Uterus (tissue), 4 donors: ENCODE results near the gene PCYOX1L. TPM values are rescaled to one million over a fixed set of nuclear protein-coding genes. Genes with fewer than 3 reads are reported as not detected.

Experiments
- DNase-seq, 2 donors: peaks; one replicate each; pipeline ENCODE4 v3.0.0-alpha.2; 2019 to 2020
- H3K27ac ChIP-seq, 2 donors: fragments of 200-600 bp; sonication (generic); 1 replicate in 1 of 2; 2 replicates in 1 of 2; pipeline ENCODE4 v1.5.1; 2016 to 2018
- H3K27me3 ChIP-seq, 2 donors: fragments of 200-600 bp; sonication (generic); one replicate each; pipeline ENCODE4 v1.5.1; 2018 to 2019; ENCODE audit warnings: control low read depth in 1 of 2
- H3K36me3 ChIP-seq, 2 donors: fragments of 200-600 bp; sonication (generic); one replicate each; pipeline ENCODE4 v1.5.1; 2019; ENCODE audit warnings: control low read depth in 1 of 2
- H3K4me1 ChIP-seq, 2 donors: fragments of 200-600 bp; sonication (generic); one replicate each; pipeline ENCODE4 v1.5.1; 2018 to 2019; ENCODE audit warnings: control low read depth in 1 of 2
- H3K4me3 ChIP-seq, 2 donors: fragments of 200-600 bp; sonication (generic); 1 replicate in 1 of 2; 2 replicates in 1 of 2; pipeline ENCODE4 v1.5.1; 2018 to 2019; ENCODE audit warnings: mild to moderate bottlenecking in 1 of 2
- H3K9me3 ChIP-seq, 2 donors: fragments of 200-600 bp; sonication (generic); one replicate each; pipeline ENCODE4 v1.5.1; 2019; ENCODE audit warnings: control low read depth in 1 of 2
- POLR2A ChIP-seq, 2 donors: fragments of 450-650 bp; IDR thresholded peaks; one replicate each; pipeline ENCODE4 v1.6.1; 2016; ENCODE audit warnings: antibody characterized with exemption in 2 of 2, mild to moderate bottlenecking in 1 of 2, moderate library complexity in 1 of 2
- intact Hi-C: fragments of 100-400 bp; cut with DNase I; formaldehyde crosslinking; loops from one replicate; pipeline ENCODE4 v1.15.1; 2023; ENCODE audit warnings: low total_unique reads
- total RNA-seq, 4 donors: library from RNA; depleted of rRNA in 3 of 4; stranded (reverse); fragments of >200 nt in 3 of 4; gene quantifications; one replicate each; pipeline versions ENCODE4 v1.1.0 to v1.2.4, GENCODE V29; 2014 to 2023
- TF ChIP-seq, protein P1 (sequence below), 4 experiments: fragments of 200-600 bp in 2 of 4; fragments of 450-650 bp in 2 of 4; sonication (generic) in 2 of 4; IDR thresholded peaks; one replicate each; pipeline ENCODE4 v1.5.1; 2016 to 2019; ENCODE audit warnings: antibody characterized with exemption in 4 of 4, mild to moderate bottlenecking in 2 of 4, moderate library complexity in 1 of 4
- donor health status: DM: yes; HTN: yes; CAD: no.

Gene PCYOX1L
- total RNA-seq, 4 donors from 2014 or later, result 0.59 to 8.6 (median 5.9) TPM

DNA sequence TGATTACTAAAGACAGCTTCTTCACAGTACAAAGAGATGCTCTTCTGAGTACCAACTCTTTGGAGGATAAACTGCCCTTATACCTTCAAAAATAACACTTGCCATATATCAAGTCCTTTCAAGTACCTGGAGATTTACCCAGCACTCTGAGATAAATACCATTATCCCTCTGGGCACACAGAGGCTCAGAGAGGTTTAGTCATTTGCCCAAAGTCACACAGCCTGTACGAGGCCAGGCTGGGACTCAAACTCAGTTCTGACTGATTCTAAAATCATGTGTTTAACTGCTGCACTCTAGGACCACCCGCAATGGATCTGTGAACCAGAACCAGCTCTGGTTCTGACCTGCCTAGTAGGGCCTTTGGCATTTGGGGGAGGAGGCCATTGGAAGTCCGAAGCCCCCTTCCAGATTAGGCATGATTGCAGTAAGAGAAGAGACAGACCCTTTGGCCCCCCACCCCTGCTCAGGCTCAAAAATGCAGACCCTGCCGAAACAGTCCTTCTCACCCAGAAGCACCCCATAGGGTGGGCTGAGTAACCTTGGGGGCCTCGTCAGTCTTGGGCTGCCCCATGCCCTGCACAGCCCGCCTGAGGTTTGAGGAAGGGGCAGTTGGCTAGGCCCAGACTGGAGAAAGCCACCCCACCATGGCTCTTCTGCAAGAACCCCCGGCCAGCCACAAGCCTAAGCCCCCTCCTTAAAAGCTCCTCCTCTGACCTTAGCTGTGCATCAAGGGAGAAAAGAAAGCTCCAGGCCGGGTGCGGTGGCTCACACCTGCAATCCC lies 54.1 kb downstream of the PCYOX1L start:
- Histone ChIP-seq H3K36me3 (no peaks in the 10 kb centered on the region), H3K27me3 (no peaks in the 10 kb centered on the region), H3K27ac (peak overlapping the region; percentile 99), H3K4me1 (peaks cover 0 to 5% of the 10 kb centered on the region in 2 donors), H3K9me3 (no peaks in the 10 kb centered on the region), H3K4me3 (peak overlapping the region; percentile 68 to 88)
- peak in 1 of 2 donors; percentile 19 for DNase-seq
- TF ChIP-seq, protein P1, sequence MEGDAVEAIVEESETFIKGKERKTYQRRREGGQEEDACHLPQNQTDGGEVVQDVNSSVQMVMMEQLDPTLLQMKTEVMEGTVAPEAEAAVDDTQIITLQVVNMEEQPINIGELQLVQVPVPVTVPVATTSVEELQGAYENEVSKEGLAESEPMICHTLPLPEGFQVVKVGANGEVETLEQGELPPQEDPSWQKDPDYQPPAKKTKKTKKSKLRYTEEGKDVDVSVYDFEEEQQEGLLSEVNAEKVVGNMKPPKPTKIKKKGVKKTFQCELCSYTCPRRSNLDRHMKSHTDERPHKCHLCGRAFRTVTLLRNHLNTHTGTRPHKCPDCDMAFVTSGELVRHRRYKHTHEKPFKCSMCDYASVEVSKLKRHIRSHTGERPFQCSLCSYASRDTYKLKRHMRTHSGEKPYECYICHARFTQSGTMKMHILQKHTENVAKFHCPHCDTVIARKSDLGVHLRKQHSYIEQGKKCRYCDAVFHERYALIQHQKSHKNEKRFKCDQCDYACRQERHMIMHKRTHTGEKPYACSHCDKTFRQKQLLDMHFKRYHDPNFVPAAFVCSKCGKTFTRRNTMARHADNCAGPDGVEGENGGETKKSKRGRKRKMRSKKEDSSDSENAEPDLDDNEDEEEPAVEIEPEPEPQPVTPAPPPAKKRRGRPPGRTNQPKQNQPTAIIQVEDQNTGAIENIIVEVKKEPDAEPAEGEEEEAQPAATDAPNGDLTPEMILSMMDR (IDR thresholded peaks at IDR 0.05), result no peak
- intact Hi-C loops, result no loop called here

- H3K27ac ChIP-seq, result peak overlapping the region; percentile 99
- no peaks in the 10 kb centered on the region for H3K9me3 ChIP-seq
- intact Hi-C loops, result no loop called here
- H3K4me3 ChIP-seq, result peak overlapping the region; percentile 68 to 88
- TF ChIP-seq, protein P1 (IDR thresholded peaks at IDR 0.05), result no peak
- peak in 1 of 2 donors; percentile 14 for TF ChIP-seq POLR2A (IDR thresholded peaks at IDR 0.05)
- peak; percentile 54 to 59 for DNase-seq
- H3K4me1 ChIP-seq, result peaks cover 0 to 5% of the 10 kb centered on the region in 2 donors
- H3K36me3 ChIP-seq, result no peaks in the 10 kb centered on the region
- no peaks in the 10 kb centered on the region for H3K27me3 ChIP-seq
Measured at GRCh38 chr5:149412783-149413476, 55.1 kb downstream of the PCYOX1L start.

DNA sequence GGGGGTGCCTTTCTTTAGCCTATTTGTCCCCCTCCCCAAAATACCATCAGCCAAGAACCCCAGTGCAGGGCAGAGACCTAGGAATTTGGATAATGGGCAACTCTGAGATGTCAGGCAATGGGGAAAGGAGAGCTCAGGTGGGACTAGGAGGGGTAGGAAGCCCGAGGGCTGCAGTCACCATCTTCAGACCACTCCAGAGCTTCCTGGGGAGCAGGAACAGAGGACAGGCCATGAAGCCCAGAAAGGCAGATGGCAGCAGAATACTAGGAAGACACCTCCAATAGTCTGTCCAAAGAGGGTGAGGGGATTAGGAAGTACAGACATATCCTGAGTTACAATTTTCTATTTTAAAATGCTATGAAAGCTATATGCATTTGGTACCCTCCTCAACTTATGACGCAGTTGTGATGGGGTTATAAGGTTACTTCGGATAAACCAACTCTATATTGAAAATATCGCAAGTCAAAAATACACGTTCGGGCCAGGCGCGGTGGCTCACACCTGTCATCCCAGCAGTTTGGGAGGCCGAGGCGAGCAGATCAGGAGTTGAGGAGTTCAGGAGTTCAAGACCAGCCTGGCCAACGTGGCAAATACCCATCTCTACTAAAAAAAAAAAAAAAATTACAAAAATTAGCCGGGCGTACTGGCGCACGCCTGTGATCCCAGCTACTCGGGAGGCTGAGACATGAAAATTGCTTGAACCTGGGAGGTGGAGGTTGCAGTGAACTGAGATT lies 55.8 kb downstream of the PCYOX1L start:
- Histone ChIP-seq H3K27ac (peak overlapping the region; percentile 99), H3K4me3 (peak overlapping the region; percentile 68 to 88), H3K36me3 (no peaks in the 10 kb centered on the region), H3K9me3 (no peaks in the 10 kb centered on the region), H3K4me1 (peaks cover 0 to 5% of the 10 kb centered on the region in 2 donors), H3K27me3 (no peaks in the 10 kb centered on the region)
- TF ChIP-seq, protein P1 (IDR thresholded peaks at IDR 0.05), result no peak
- no peak for TF ChIP-seq POLR2A (IDR thresholded peaks at IDR 0.05)
- intact Hi-C loops, result no loop called here
- DNase-seq, result no peak

DNA sequence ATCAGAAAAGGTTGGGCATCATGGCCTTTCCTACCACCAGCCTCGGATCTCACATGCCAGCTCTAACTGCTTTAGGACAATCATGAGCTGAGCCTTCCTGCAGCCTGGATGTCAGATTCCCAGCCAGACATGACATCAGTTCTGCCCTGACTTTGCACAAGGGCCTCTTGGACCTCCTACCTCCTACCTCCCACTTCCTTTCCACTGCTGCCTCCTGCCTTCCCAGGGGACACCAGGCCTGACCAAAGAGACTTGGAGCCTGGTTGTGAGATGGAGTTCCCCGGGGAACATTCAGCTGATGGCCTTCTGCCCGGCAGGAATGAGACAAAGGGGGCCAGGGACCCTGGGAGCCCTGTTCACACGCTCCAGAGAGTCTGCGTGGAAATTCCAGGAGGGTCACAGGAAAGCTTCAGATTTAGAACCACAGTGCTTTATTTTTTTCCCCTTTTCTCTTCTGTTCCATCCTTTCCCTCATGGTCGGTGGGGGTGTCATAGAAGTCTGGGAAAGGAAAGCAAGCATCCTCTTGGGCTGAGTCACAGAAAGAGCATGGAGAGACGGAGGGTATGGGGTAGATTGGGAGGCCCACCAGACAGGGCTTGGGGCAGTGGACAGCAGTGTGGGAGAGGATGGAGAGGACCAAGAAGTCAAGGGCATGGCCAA lies 56.7 kb downstream of the PCYOX1L start:
- TF ChIP-seq POLR2A (IDR thresholded peaks at IDR 0.05), result peak in 1 of 2 donors; percentile 19
- TF ChIP-seq, protein P1 (IDR thresholded peaks at IDR 0.05), result no peak
- Histone ChIP-seq H3K27ac (peak overlapping the region; percentile 99), H3K4me3 (peak overlapping the region; percentile 68 to 88), H3K27me3 (no peaks in the 10 kb centered on the region), H3K36me3 (no peaks in the 10 kb centered on the region), H3K9me3 (no peaks in the 10 kb centered on the region), H3K4me1 (peaks cover 2 to 9% of the 10 kb centered on the region in 2 donors)
- intact Hi-C loops, result loop anchor here (5.0 kb wide), 1 partner anchor 32 kb away; no protein-coding TSS in a partner anchor
- DNase-seq, result peak; percentile 67 to 68
